ENCODE data around the gene TDRD6.

GRCh38 chr6:46699970-46700369 is 12.3 kb downstream of the TDRD6 start:
- TF ChIP-seq CTCF (IDR thresholded peaks at IDR 0.05; ENCODE audit: insufficient read depth, low read length) (no peak), POLR2AphosphoS5 (IDR thresholded peaks at IDR 0.05; ENCODE audit: low read depth) (no peak)

Measured in HL-60 (cell line).